OCI-LY3 (cell line): Measurements from ENCODE around the gene RAI1.

ENCODE experiments used
- H2AFZ ChIP-seq: fragments of 200-600, 300-600 bp; shearing (Covaris generic); 2 replicates; pipeline ENCODE4 v1.6.0; 2014; ENCODE audit warnings: antibody characterized with exemption, low read depth, low read length
- H3K27ac ChIP-seq: fragments of 200-600, 300-600 bp; sonication (generic); 2 replicates; pipeline ENCODE4 v1.5.1; 2014; ENCODE audit warnings: mild to moderate bottlenecking, low read length, moderate library complexity, mixed read lengths
- H3K27me3 ChIP-seq: fragments of 200-600, 300-600 bp; sonication (generic); 2 replicates; pipeline ENCODE4 v1.6.1; 2014; ENCODE audit warnings: low read depth, low read length, mixed read lengths
- H3K36me3 ChIP-seq: fragments of 200-600, 300-600 bp; sonication (generic); replicated peaks from 2 replicates; pipeline ENCODE3; 2014; ENCODE audit warnings: low read depth, low read length, mixed read lengths
- H3K4me1 ChIP-seq: fragments of 300-600, 200-600 bp; sonication (generic); 2 replicates; pipeline ENCODE4 v1.6.1; 2014; ENCODE audit warnings: low read length, mixed read lengths
- H3K4me2 ChIP-seq: fragments of 200-600, 300-600 bp; sonication (generic); 2 replicates; pipeline ENCODE4 v1.6.1; 2014; ENCODE audit warnings: low read length, mixed read lengths
- H3K4me3 ChIP-seq: fragments of 300-600, 200-600 bp; sonication (generic); 2 replicates; pipeline ENCODE4 v1.5.1; 2014; ENCODE audit warnings: antibody characterized with exemption, mild to moderate bottlenecking, low read length, moderate library complexity
- H3K79me2 ChIP-seq: fragments of 300-600, 200-600 bp; shearing (Covaris generic); 2 replicates; pipeline ENCODE4 v1.6.1; 2014; ENCODE audit warnings: mild to moderate bottlenecking, low read length, mixed read lengths
- H3K9ac ChIP-seq: fragments of 300-600, 200-600 bp; shearing (Covaris generic); 2 replicates; pipeline ENCODE4 v1.6.0; 2014; ENCODE audit warnings: mild to moderate bottlenecking, low read length, moderate library complexity
- H3K9me3 ChIP-seq: fragments of 200-600, 300-600 bp; shearing (Covaris generic); 2 replicates; pipeline ENCODE4 v1.6.1; 2014; ENCODE audit warnings: low read length, mixed read lengths; ENCODE audit not compliant: insufficient read depth
- H4K20me1 ChIP-seq: fragments of 200-600, 300-600 bp; sonication (generic); 2 replicates; pipeline ENCODE4 v1.6.1; 2016; ENCODE audit warnings: low read length, mixed read lengths; ENCODE audit not compliant: insufficient read depth
- EZH2phosphoT487 ChIP-seq: fragments of 200-600 bp; shearing (Covaris generic); IDR thresholded peaks from 2 replicates; pipeline ENCODE4 v1.6.1; 2018; ENCODE audit warnings: antibody characterized with exemption, mixed run types, low read depth
- TF ChIP-seq, protein P1 (sequence below): fragments of 200-600, 300-600 bp; sonication (generic); IDR thresholded peaks from 2 replicates; pipeline ENCODE4 v1.5.1; 2014; ENCODE audit warnings: antibody characterized with exemption, low read length, low read depth

The RAI1 gene

DNA sequence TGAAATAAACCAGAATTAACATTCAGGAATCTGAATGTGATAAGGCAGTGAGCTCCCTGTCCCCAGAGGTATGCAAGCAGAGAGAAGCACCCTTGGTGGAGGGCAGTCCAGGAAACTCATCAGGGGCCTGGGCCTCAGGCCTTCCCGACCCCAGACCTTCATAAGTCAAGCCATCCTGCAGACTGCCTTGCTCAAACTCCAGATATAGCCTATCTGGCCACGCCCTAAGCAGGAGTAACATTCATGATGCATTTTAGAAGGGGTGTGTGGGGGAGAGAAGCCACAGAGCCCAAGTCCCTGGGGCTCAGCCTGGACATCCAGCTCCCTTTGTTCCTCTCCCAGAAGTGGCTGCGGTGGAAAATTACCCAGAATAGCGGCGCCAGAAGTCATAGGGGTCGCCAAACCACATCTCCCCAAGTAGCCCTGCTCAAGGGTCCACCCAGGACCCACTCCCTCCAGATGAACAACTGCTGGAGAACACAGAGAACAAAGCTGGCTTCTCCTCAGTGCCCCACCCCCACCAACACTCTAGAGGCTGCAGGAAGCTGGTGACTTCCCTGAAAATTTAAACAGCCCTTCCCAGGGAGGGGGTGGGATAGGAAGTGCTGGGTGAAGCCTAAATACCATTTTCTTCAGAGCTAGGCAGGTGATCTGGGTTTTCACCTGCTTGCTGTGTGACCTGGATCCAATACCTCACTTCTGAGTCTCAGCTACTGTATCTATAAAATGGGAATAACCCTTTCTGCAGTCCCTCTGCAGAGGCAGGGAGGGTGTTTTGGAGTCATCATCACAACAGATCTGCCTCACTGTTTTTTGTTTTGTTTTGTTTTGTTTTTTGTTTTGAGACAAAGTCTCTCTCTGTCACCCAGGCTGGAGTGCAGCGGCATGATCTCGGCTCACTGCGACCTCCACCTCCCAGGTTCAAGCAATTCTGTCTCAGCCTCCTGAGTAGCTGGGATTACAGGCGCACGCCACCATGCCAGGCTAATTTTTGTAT is 157.0 kb downstream of the RAI1 start:
- H3K27ac ChIP-seq = no peak overlapping the region
- TF ChIP-seq EZH2phosphoT487 = no peak
- TF ChIP-seq, protein P1, sequence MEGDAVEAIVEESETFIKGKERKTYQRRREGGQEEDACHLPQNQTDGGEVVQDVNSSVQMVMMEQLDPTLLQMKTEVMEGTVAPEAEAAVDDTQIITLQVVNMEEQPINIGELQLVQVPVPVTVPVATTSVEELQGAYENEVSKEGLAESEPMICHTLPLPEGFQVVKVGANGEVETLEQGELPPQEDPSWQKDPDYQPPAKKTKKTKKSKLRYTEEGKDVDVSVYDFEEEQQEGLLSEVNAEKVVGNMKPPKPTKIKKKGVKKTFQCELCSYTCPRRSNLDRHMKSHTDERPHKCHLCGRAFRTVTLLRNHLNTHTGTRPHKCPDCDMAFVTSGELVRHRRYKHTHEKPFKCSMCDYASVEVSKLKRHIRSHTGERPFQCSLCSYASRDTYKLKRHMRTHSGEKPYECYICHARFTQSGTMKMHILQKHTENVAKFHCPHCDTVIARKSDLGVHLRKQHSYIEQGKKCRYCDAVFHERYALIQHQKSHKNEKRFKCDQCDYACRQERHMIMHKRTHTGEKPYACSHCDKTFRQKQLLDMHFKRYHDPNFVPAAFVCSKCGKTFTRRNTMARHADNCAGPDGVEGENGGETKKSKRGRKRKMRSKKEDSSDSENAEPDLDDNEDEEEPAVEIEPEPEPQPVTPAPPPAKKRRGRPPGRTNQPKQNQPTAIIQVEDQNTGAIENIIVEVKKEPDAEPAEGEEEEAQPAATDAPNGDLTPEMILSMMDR = no peak
- no peak overlapping the region for H3K4me3 ChIP-seq
- peaks cover 55% of the 10 kb centered on the region for H3K4me1 ChIP-seq
- H3K4me2 ChIP-seq = no peak overlapping the region
- H3K36me3 ChIP-seq = no peaks in the 10 kb centered on the region
- peaks cover 2% of the 10 kb centered on the region; the same call in 1 of the 2 replicates for H4K20me1 ChIP-seq
- no peak overlapping the region for H3K9ac ChIP-seq
- peaks cover 20% of the 10 kb centered on the region for H3K79me2 ChIP-seq
- no peaks in the 10 kb centered on the region for H3K9me3 ChIP-seq
- no peak overlapping the region for H2AFZ ChIP-seq
- no peaks in the 10 kb centered on the region for H3K27me3 ChIP-seq

DNA sequence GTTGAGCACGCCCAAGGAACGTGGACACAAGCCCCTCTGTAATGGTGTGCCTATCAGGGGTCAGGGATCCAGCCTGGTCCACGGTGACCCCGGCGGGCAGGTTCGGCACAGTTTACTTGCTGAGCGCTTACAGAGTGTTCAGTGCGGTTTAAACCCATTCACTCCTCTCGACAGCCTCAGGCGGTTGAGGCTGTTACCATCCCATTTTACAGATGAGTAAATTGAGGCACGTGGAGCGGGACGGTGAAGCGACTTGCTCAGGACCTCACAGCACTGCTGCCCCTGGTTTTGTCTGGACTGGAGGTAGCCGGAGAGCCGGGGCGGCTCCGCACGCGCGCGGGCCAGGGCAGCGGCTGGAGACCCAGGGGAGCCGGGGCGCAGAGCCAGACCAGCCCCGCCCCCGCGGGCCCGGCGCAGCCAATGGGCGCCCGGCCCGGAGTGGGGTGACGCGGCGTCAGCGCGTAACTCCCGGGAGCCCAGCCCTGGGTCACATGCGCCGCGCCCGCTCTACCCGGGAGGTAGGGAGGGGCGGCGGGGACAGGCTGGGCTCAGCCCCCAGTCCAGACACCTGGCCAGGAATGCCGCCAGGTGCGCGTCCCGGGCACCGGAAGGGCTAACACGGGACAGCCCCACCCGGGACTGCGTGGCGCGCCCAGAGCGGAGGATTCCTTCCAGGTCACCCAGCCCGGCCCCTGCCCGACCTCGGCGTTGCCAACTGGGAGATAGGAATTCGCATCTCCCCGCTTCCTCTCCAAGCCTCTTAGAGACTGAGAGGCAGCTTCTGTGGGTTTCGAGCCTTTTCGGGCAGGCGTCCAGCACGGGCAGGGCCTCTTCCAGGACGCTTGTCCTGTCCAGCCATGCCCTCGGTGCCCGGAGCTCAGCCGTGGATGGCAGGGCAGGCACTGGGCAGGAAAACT is 158.8 kb downstream of the RAI1 start:
- Histone ChIP-seq H4K20me1 (no peaks in the 10 kb centered on the region; the same call in 1 of the 2 replicates), H3K4me1 (peaks cover 40% of the 10 kb centered on the region), H3K9me3 (no peaks in the 10 kb centered on the region), H2AFZ (no peak overlapping the region), H3K79me2 (peaks cover 10% of the 10 kb centered on the region), H3K27ac (peak overlapping the region; percentile 79), H3K4me3 (peak overlapping the region; percentile 83), H3K9ac (peak overlapping the region; percentile 86), H3K4me2 (peak overlapping the region; percentile 85), H3K36me3 (no peaks in the 10 kb centered on the region), H3K27me3 (no peaks in the 10 kb centered on the region)
- TF ChIP-seq EZH2phosphoT487 = no peak
- TF ChIP-seq, protein P1 = no peak

DNA sequence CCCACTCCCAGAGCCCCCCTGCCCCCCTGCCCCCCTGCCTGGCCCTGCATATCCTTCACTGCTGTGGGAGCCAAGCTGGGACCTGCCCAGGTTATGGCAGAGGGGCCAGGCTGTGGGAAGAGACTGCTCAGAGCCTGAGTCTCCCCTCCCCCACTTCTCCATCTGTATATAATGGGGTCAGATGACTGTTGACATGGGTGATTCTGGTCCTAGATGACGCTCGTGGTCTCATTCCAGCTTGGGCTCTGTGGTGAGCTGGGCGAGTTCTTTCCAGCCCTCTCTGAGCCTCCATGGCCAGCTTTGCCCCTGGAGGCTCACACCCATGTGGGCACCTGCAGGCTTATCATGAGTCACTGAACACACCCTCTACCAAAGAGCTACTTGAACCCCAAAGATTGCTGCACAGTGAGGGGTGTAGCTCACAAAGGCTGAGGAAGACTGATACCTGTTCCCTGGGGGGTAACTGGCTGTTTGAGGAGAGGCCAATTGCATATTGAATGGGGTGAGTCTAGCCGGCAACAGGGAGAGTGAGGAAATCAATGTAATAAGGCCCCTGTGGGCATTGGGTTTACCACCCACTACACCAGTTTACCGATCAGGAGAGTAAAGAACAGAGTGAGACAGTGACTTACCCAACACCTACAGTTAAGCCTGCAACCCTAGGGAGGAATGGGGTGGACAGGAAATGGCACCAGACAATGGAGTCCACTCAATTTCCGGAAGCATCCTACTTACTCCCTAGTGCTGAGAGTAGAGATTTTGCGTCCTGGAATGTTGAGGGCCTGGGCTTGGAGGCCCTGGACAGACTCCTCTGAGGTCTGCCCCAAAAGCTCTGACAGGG is 159.7 kb downstream of the RAI1 start:
- Histone ChIP-seq H3K36me3 (no peaks in the 10 kb centered on the region), H3K27me3 (no peaks in the 10 kb centered on the region), H3K4me1 (peaks cover 30% of the 10 kb centered on the region), H3K9me3 (no peaks in the 10 kb centered on the region), H4K20me1 (no peaks in the 10 kb centered on the region), H3K9ac (peak overlapping the region; percentile 84), H3K79me2 (peaks cover 1% of the 10 kb centered on the region; the same call in 1 of the 2 replicates), H3K27ac (peak overlapping the region; percentile 79; the same call in 1 of the 2 replicates), H3K4me2 (peak overlapping the region; percentile 75), H2AFZ (no peak overlapping the region), H3K4me3 (peak overlapping the region; percentile 83)
- TF ChIP-seq, protein P1 = no peak
- no peak for TF ChIP-seq EZH2phosphoT487
